Activated CD4-positive, CD25-positive, alpha-beta regulatory T cell treated with anti-CD3 and anti-CD28 coated beads, Interleukin-2, amount 50 U/mL, for 24 hours (primary cell): Measurements from ENCODE around the gene LRP1B.

Experiments used
- ATAC-seq, 2 donors: fragments of 150-1000 bp; cut with Tn5 transposase; one replicate each; pipeline ENCODE4 v1.10.0; 2021; ENCODE audit warnings: mild to moderate bottlenecking in 1 of 2, moderate library complexity in 1 of 2

Gene LRP1B

DNA sequence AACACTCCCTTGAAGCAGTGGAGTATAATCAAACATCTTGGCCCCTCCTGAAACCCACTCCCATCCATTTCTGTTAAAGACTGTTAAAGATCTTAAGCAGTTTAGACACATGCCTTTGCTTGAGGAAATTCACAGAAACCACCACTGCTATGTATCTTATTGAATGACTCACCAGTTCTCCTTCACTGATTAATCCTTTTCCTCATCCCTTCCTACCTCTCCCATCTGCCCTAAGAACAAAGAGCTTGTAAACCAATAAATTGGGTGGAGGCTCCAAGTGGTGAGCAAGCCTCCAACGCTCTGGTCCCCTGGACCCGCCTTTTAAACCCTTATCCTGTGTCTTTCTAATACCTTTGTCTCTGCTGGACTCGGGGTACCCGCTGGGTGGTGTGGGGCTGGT is 746.1 kb downstream of the LRP1B start:
- no peak for ATAC-seq

DNA sequence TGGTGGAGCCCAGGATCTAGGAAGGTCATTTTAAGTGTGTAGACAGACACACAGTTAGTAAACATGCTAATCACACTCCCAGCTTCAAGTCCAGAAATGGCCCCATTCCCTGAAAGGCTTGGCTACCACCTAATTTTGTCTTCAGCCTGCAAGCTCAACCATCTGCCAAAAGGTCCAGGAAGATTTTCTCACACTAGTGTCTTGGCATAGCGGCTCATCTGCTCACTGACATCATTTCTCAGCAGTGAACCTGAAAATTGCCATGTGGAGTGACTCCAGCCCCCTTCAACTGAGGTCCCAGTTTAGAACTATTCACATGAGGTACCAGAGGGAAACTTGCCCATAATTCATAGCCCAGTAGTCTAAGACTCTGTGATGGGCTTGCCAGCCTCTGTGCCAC is 748.9 kb downstream of the LRP1B start:
- ATAC-seq = no peak

DNA sequence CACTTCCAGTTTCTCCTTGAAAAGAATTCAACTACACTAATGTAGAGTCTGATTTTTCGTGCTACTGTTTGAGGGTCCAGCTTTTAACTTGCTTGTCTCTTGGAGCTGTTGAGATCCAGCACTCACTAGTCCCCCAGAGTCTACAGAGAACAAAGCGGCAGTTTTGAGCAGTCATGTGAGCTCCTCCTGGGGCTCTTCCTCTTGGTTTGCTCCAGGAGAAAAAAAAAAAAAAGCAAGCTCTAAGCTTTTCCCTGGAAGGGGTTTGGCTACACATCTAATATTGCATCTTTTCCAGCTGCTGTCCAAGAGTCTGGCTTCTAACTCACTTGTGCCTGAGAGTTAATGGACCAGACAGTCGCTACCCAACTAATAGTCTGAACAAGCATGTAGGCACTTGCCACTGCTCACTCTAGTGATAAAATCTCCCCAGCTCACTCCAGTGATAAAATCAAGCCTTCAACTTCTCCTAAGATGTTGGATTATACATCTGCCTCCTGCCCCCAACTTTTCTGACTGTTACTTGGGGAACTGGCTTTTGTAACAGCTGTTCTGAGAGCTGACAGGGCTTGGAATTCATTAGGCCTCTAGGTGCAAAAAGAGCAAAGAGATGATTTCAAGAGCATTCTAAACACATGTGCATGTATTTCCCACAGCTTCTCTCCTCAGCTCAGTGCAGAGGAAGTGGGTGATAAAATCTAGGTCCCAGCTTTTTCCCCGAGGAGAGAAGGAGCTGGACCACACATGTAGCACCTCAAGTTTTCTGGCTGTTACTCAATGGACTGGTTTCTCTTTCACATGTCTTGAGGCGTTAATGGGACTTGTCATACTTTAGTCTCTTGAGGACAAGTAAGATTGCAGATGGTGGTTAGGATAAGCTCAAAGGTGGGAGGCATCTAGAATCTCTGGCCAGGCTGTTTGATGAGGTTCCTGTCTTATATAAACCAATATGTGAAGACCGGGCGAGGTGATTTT is 750.5 kb downstream of the LRP1B start:
- no peak for ATAC-seq

DNA sequence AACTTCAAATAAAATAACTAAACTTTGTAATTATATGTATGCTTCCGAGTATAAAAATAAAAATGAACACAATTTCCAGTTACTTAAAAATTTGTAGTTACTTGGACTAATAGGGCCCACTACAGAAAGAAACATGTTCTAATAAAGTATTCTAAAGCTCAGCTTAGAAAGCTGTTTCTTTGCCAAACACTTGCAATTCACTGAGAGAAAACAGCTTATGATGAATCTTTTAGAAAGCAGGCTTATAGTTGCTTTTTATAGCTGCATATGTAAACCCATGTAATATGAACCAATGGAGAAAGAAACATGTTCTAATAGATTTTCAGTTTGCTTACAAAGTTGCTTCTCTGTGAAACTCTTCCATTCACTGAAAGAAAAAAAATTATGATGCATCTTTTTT is 766.0 kb downstream of the LRP1B start:
- ATAC-seq = no peak

DNA sequence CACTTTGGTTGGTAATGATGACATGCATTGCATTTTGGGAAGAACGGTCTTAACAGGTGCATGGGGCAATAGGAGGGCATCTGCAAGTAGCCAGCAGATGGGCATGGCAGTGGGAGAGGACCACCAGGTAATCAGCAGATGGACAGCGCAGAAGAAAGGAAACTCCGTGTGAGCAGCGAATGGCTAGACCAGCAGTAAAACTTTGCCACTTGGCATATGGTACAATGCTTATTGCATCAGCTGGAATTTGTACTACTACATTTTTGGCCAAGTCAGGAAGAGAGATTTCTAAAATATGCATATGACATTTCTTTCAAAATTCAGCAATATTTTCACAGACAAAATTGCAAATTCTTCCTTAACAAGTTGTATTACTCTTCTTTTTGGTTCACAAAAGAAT is 768.5 kb downstream of the LRP1B start:
- ATAC-seq = no peak

DNA sequence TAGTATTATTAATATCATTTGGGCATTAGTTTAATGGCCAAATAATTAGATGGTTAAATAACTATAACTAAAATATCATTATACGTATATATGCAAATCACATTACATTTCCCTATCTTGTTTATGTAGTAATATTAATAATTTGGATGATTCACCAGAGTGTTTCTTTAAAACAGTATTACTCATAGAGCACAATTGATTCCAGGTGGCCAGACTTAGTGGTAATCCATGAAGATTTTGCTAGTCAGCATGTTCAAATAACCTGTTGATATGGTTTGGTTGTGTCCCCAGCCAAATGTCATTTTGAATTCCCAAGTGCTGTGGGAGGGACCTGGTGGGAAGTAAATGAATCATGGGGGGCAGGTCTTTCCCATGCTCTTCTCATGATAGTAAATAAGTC is 782.3 kb downstream of the LRP1B start:
- no peak for ATAC-seq

DNA sequence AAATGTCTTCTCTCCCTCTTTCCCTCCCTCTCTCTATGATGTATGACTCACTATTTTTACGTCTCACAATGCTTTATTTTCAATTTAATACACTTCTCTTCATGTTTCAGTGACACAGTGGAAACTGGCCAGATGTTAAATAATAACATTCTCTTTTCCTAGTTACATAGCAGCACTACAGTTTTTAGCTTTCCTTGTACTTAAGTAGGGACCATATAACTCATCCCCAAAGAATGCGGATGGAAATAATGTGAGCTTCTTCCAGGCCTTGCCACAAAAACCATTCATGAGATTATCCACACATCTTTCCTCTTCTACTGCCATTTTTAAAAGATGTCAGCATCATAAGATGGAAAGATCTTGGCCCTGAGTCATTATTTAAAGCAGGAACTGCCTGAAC is 789.4 kb downstream of the LRP1B start:
- ATAC-seq = no peak

DNA sequence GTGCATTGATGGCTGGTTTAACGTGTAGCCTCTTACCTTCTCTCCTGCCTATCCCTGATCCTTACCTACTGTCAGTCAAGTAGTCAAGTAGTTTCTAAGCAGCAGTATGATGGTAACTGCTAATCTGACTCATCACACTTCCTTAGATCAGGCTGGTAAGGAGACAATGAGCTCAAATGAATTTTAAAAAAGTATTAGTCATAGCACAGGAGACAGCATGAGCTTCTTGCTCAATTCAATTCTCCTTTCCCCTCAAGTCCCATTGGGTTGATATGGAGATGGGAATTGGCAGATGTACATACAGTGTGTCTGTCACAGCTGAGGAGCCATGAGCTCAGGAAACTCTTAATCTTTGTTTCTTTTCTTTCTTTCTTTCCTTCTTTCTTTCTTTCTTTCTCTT is 799.7 kb downstream of the LRP1B start:
- ATAC-seq = no peak

DNA sequence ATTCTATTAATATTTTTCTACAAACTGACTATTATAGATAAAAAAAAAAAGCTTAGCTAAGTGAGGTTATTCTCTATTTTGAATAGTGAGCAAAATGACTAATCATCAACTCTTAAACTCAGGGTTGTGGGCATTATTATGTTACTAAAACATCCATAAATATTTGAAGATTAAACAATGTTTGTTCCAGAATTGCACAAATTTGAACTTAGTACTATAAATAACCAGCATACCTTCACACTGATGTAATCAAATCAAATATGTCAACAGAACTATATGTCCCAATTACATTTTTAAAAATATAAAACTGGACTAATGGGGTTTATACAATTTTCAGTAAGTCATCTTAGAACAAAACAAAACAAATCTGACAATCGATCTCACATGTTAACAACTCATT is 800.9 kb downstream of the LRP1B start:
- no peak for ATAC-seq

DNA sequence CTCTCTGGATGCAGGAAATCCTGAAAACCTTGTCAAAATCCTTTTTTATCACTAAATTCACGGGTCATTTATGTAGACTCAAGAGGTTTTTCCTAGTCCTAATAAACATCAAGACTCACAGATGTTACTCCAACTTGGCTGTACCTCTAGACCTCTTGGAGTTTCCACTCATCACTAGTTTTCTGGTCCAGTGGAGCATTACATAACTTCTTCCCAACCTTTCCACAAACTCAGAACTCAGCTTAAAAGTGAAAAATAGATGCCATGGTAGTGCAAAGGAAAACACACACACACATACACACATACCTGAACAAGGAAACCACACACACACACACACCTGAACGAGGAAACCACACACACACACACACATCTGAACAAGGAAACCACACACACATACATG is 807.2 kb downstream of the LRP1B start:
- ATAC-seq = no peak

DNA sequence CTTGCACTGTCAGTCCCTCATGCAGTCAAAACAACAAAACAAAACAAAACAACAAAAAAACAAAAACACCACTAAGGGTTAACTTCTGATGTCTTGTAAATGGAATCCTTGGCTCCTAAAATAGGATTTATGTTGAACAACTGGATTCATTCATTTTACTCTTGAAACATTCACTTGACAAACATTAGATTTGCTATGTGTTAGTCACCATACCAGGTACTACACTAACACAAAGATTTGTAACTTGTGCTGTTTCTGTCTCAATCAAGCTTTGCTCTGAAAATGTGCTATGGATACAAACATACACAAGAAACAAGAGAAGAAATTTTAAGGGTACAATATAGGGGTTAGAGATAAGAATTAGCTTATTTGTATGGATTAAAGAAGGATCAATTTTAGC is 812.8 kb downstream of the LRP1B start:
- no peak for ATAC-seq

DNA sequence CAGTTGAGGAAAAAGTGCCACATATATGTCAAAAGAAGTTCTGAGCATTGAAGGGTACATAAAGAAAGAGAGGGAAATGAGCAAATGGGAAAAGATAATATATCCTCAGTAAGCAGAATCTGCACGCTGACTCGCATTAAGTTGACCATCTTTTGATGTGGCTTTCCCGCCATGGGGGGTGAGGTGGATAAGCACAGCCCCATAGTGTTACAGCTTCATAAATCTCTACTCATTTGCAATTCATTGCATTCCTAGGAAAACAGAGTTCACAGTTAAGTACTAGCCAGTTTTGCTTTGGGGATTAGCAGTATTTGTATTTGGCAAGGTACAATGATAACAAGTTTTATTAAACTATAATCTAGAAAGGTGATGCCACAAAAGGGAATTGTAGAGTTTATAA is 814.2 kb downstream of the LRP1B start:
- no peak for ATAC-seq

DNA sequence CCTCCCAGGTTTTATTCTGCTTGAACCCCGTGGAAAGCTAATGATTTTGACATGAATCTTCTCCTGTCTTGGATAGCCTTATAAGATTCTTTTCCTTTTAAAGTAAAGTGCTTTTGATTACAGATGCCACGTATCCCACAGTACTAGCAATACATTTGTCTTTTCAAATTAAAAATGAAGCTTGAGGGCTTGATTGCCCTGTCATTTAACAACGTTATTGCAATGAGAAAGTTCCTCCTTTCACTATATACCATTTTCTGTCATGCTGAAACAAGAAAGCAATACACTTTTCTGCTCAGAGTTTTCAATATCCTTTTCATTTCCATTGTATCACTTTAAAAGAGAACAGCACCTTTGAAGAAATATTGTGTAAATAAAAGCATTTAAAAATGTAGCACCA is 814.7 kb downstream of the LRP1B start:
- no peak for ATAC-seq

DNA sequence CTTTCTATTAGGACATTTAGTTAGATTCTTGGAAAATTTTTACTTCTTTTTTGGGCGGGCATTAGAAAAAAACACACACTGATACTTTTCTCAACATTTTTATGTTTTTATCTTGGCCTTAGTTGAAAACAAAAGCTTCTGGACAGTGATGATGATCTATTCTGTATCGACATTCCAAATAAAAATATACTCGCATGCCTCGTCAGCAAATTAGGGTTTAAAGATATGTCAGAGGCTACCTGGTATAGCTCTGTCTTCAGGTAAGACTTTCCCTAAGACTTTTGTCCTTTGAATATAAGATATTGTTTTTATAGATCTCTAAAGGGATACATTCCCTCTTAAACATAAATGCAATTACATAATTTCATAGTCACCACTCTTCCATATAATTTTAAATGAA is 816.8 kb downstream of the LRP1B start:
- ATAC-seq = no peak

DNA sequence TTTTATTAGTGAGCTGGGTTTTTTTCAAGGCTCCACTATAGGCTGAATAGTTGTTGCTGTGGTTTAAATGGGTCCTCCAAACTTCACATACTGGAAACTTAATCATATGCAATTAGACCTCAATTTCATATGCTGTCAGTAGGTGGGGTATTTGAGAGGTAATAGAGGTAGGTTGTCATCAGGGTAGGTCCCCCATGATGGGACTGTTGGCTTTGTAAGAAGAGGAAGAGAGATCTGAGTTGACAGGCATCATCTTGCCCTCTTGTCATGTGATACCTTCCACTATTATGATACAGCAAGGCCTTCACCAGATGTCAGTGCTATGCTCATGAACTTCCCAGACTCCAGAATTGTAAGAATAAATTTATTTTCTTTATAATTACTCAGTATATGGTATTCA is 819.4 kb downstream of the LRP1B start:
- ATAC-seq = no peak

DNA sequence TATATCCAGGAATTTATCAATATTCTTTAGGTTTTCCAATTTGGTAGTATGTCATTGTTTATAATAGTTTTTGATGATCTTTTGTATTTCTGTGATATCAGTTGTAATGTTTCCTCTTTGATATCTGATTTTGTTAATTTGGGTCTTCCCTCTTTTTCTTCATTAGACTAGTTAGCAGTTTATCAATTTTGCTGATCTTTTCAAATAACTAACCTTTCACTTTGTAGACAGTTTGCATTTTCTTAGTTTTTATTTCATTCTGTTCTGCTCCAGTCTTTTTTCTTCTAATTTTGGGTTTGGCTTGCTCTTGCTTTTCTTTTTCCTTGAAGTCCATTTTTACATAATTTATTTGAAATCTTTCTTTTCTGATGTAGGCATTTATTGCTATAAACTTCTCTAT is 824.4 kb downstream of the LRP1B start:
- ATAC-seq = no peak

DNA sequence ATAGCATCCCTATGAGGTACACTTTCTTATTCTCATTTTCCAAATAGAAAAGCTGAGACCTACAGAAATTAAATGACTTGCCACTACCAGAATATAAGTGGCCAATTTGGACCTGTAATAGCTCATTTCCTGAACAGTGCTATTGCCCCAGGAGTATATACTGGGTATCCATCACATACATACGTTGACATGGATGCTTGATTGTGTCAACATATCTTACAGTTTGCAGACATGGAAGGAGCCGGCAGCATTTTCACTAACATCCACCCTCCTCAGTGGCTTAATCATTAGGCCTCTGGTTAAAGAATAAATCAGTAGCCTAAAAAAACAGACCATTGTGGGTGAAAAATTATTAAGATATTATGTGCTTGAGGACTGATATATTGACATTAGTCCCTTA is 829.3 kb downstream of the LRP1B start:
- ATAC-seq = no peak

DNA sequence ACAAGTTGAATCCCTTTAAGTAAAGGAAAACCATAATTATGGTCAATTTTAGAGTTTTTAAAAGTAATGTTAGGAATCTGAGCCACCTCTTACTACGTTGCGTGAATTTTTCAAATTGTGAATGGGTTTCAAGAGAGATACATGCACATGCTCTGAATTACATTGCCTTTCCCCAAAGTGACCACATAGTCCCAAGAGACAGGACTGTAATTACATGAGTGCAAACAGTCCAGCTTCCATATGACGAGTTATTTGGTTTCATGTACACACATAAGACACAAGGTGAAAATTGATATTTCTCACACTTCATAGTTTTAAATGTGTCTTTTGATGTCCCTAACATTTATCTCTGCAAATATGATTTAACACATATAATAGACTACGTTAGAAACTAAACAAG is 850.8 kb downstream of the LRP1B start:
- no peak for ATAC-seq

DNA sequence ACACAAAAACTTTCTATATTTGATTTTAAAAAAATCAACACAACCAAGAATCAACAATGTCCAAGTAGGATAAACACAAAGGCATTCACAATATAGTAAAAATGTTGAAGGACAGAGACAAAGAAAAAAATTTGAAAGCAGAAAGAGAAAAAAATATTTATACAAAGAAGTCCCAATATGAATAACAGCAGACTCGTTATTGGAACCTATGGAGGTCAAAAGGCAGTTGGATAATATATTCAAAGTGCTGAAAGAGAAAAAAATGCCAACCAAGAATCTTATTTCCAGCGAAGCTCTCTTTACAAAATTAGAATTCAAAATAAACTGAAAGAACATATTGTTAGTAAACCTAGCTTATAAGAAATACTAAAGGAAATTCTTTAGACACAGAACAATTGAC is 859.5 kb downstream of the LRP1B start:
- ATAC-seq = no peak

DNA sequence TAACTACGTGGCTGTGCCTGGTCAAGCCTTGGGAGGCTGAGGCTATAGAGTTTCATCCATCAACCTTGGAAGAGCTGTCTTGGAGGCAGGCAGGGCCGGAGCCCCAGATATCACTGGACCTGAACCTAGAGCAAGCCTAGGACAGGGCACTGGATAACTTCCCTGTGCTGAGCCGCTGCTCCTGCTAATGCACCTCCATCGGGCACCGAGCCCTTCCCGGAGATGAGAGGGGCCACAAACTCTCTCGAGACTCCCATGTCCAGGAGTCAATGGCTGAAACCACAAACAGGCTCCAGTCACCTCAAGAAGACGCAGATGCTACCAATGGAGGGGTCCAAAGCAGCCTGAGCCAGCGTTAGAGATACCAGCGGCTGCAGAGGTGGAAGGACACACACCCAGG is 866.0 kb downstream of the LRP1B start:
- ATAC-seq = no peak

DNA sequence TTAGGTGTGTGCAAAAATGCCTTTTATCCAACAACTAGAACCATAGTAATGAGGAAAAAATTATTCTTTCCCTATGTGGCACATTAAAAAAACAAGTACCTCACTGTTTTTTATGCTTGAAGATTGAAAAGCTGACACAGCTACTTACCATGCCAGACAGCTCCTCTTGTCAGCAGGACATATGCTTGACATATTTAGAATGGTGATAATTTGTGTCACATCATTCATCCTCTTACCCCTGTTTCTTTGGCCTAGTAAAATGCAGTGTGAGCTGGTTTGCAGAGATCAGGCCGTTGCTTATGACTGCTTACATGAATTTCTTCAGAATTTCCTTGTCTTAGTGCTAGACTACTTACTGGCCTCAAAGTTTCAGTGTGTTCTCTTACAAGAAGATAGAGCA is 869.9 kb downstream of the LRP1B start:
- ATAC-seq = no peak

DNA sequence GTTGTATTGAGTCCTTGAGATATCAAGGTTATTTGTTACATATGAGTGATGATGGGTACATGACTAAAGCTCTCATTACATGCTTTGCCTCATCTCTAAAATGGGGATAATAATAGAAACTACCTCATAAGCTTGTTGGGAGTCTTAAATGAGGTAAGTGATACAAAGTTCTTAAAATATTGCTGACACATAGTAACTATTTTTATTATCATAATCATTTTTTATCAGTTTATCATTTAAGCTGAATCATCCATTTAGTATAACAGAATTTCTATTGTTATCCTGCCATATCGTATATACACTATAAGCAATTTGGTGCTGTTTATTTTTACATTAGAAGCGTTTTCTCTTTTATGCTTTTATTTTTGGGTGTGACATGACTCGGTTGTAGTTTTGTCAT is 871.1 kb downstream of the LRP1B start:
- ATAC-seq = no peak

DNA sequence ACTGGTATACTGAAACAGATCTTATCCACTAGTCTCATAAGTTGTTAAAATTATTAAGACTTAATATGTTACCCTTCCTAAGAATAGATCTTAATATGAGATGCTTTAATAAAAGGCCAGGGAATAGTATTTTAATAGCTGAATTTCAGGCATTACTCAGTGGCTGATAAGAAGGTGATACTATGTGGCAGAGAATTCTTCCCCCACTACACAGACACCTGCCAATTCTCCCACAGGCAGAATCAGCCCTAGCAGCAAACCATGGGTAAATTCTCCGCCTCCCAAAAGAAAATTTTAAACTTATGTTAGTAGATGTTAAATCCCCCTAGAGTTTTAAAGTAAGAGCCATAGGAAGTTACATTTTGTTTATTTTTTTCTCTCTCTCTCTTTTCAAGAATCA is 888.8 kb downstream of the LRP1B start:
- no peak for ATAC-seq

DNA sequence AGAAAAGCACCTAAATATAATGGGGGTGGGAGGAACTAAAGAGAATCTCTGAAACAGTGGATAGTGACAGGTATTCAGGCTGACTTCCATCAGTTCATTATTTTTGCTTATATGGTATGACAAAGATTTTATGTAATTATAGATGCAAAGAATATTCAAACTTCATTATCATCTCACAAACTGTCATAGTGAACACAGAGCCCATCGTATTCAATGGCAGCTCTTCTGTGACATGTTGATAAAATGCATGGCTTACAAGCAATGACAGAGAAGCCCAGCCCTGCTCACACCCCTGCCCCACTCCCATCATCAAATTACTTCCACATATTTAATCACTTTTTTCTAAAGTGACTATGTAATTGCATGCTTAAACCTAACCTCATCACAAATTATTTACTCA is 904.3 kb downstream of the LRP1B start:
- no peak for ATAC-seq

DNA sequence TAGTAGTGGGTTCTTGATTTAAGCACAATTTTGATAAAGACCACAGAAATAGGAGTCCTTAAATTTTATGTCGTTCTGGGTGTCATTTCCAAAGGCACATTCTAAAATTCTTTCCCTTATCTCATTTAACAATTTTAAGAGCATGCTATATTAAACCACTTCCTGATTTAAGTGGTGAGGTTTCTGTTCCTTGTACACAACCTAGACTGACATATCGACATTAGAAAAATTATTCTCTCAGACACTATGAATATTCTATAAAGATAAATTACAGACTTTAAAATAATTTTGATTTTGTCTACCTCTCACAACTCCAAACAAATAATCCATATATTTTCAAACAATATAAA is 923.8 kb downstream of the LRP1B start:
- ATAC-seq = no peak
